PC-9 (cell line): ENCODE data around the gene CD247. TPM values are rescaled to one million over a fixed set of nuclear protein-coding genes. Genes with fewer than 3 reads are reported as not detected.

Experiments used
- BruUV-seq: library from RNA; stranded (reverse); fragments of 400-500 nt; replicated peaks from 2 replicates; lab custom pipeline; 2021; lab: Mats Ljungman, UMichigan
- CTCF ChIA-PET: fragments of 300-600 bp; sonication (Branson Sonifier 250); formaldehyde crosslinking; loops from one replicate; lab custom pipeline; 2022; ENCODE audit warnings: antibody characterized with exemption; lab: Charles Lee
- POLR2A ChIA-PET: fragments of 300-600 bp; sonication (Branson Sonifier 250); formaldehyde crosslinking; loops from one replicate; lab custom pipeline; 2022; ENCODE audit warnings: antibody characterized with exemption; ENCODE audit not compliant: unreplicated experiment; lab: Charles Lee
- DNase-seq, 2 experiments: peaks; one replicate each; pipeline versions ENCODE4 v3.0.0 to v3.0.0-alpha.2; 2015 to 2022; ENCODE audit warnings: mixed read lengths in 1 of 2
- H2AFZ ChIP-seq: fragments of 200-600 bp; sonication (generic); 2 replicates; pipeline ENCODE4 v1.8.1; 2017; ENCODE audit warnings: antibody characterized with exemption
- H3F3A ChIP-seq: fragments of 200-600 bp; sonication (generic); 2 replicates; pipeline ENCODE4 v1.8.1; 2017; ENCODE audit warnings: antibody characterized with exemption, mild to moderate bottlenecking, low read depth; ENCODE audit not compliant: insufficient read depth
- H3K27ac ChIP-seq: fragments of 200-600 bp; sonication (generic); 2 replicates; pipeline ENCODE4 v1.6.1; 2016; ENCODE audit warnings: mixed run types
- H3K27me3 ChIP-seq: fragments of 200-600 bp; sonication (generic); 2 replicates; pipeline ENCODE4 v1.6.1; 2016; ENCODE audit warnings: low read depth, mixed run types; ENCODE audit not compliant: insufficient read depth
- H3K36me3 ChIP-seq: fragments of 200-600 bp; sonication (generic); 2 replicates; pipeline ENCODE4 v1.6.1; 2016; ENCODE audit warnings: low read depth, mixed run types
- H3K4me1 ChIP-seq: fragments of 200-600 bp; sonication (generic); replicated peaks from 2 replicates; pipeline ENCODE4 v1.6.1; 2016; ENCODE audit warnings: mixed run types; ENCODE audit not compliant: insufficient read depth
- H3K4me2 ChIP-seq: fragments of 200-600 bp; sonication (generic); 2 replicates; pipeline ENCODE4 v1.6.1; 2017; ENCODE audit warnings: mixed run types
- H3K4me3 ChIP-seq: fragments of 200-600 bp; sonication (generic); 2 replicates; pipeline ENCODE4 v1.6.1; 2016; ENCODE audit warnings: mixed run types
- H3K79me2 ChIP-seq: fragments of 200-600 bp; sonication (generic); 2 replicates; pipeline ENCODE4 v1.6.1; 2017; ENCODE audit warnings: low read depth, mixed run types
- H3K9me2 ChIP-seq: fragments of 200-600 bp; sonication (generic); 2 replicates; pipeline ENCODE4 v1.8.1; 2017; ENCODE audit warnings: mild to moderate bottlenecking; ENCODE audit not compliant: insufficient read depth
- H3K9me3 ChIP-seq: fragments of 200-600 bp; sonication (generic); 2 replicates; pipeline ENCODE4 v1.8.1; 2016; ENCODE audit warnings: low read depth; ENCODE audit not compliant: insufficient read depth
- H4K20me1 ChIP-seq: fragments of 200-600 bp; sonication (generic); 2 replicates; pipeline ENCODE4 v1.8.1; 2017; ENCODE audit not compliant: insufficient read depth
- EZH2 ChIP-seq: fragments of 200-600 bp; sonication (generic); IDR thresholded peaks from 2 replicates; pipeline ENCODE4 v1.8.0; 2017; ENCODE audit warnings: antibody characterized with exemption, low read depth
- intact Hi-C: fragments of 100-400 bp; cut with micrococcal nuclease; formaldehyde crosslinking; loops from one replicate; pipeline ENCODE4 v1.10.0; 2022; ENCODE audit not compliant: unreplicated experiment
- total RNA-seq: library from RNA; stranded (reverse); gene quantifications from 2 replicates; pipeline ENCODE4 v1.2.3, GENCODE V29; 2021
- TF ChIP-seq, protein P1 (sequence below): fragments of 200-600 bp; sonication (generic); conservative IDR thresholded peaks from 2 replicates; pipeline ENCODE4 v1.6.1; 2017; ENCODE audit warnings: mixed run types, antibody characterized with exemption, mild to moderate bottlenecking, moderate library complexity

The CD247 gene
- total RNA-seq, 1 experiment from 2014 or later = not detected

DNA sequence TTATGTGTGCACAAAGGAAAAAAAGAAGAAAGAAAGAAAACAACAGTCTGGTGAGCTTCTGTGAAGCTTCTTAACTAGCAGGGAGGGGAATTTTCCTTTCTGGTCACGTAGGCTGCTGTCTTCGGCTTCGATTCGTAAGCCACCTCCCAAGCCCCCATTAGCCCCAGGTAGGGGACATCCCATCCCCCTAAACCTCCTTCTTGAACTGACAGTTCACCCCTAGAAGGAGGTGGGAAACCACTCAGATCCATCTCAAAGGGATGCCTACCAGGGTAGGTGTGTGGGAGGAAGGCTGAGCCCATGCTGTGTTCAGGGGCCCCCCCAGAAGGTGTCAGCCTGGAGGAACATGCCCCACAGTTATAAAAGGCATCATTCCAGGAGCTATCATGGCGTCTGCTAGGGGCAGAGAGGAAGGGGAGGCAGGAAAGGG lies 25.8 kb downstream of the CD247 start:
- CTCF ChIA-PET = no interaction called here

DNA sequence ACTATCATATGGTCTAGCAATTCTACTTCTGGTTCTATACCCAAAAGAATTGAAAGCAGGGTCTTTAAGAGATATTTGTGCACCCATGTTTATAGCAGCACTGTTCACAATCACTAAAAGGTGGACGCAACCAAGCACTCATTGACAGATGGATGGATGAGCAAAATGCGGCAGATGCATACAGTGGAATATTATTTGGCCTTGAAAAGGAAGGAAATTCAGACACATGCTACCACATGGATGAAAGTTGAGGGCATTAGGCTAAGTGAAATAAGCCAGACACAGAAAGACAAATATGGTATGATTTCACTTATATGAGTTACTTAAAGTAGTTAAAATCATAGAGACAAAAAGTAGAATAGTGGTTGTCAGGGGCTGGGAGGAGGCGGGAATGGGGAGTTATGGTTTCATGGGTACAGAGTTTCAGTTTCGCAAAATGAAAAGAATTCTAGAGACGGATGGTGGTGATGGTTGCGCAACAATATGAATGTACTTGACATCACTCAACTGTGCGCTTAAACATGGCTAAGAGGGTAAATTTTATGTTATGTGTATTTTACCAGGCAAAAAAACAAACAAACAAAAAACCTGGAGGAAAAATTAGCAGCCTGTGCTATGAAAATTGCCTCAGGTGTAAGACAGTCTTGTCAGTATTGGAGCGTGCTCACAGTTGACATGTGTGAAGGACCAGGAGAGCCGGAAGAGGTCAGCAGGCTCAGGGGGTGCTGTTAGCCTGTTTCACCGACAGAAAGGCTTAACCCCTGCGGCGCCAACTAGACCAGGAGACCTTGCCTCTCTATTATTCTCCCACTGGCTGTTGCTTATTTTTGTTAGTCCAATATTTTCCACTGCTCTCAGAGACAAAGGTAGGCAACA lies 26.5 kb downstream of the CD247 start:
- no peak overlapping the region for H2AFZ ChIP-seq
- ChIA-PET POLR2A (no interaction called here), CTCF (no interaction called here)
- H3K9me2 ChIP-seq = no peaks in the 10 kb centered on the region
- H3K27ac ChIP-seq = no peak overlapping the region
- H3K27me3 ChIP-seq = peaks cover 19% of the 10 kb centered on the region
- BruUV-seq = no TSS peak
- no peak for DNase-seq
- no peaks in the 10 kb centered on the region for H4K20me1 ChIP-seq
- no peaks in the 10 kb centered on the region for H3F3A ChIP-seq
- H3K4me1 ChIP-seq = no peaks in the 10 kb centered on the region
- H3K79me2 ChIP-seq = no peaks in the 10 kb centered on the region
- TF ChIP-seq, protein P1, sequence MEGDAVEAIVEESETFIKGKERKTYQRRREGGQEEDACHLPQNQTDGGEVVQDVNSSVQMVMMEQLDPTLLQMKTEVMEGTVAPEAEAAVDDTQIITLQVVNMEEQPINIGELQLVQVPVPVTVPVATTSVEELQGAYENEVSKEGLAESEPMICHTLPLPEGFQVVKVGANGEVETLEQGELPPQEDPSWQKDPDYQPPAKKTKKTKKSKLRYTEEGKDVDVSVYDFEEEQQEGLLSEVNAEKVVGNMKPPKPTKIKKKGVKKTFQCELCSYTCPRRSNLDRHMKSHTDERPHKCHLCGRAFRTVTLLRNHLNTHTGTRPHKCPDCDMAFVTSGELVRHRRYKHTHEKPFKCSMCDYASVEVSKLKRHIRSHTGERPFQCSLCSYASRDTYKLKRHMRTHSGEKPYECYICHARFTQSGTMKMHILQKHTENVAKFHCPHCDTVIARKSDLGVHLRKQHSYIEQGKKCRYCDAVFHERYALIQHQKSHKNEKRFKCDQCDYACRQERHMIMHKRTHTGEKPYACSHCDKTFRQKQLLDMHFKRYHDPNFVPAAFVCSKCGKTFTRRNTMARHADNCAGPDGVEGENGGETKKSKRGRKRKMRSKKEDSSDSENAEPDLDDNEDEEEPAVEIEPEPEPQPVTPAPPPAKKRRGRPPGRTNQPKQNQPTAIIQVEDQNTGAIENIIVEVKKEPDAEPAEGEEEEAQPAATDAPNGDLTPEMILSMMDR = no peak
- no peak for TF ChIP-seq EZH2
- H3K36me3 ChIP-seq = no peaks in the 10 kb centered on the region
- H3K4me3 ChIP-seq = no peak overlapping the region
- intact Hi-C loops = no loop called here
- H3K4me2 ChIP-seq = no peak overlapping the region
- H3K9me3 ChIP-seq = no peaks in the 10 kb centered on the region

More for the DNA sequence above, 25.8 kb downstream of the CD247 start:
- TF ChIP-seq, protein P1 = no peak
- no peak for TF ChIP-seq EZH2
- Histone ChIP-seq H3K9me2 (no peaks in the 10 kb centered on the region), H3K4me1 (no peaks in the 10 kb centered on the region), H3K27me3 (peaks cover 19% of the 10 kb centered on the region), H4K20me1 (no peaks in the 10 kb centered on the region), H3F3A (no peaks in the 10 kb centered on the region), H3K36me3 (no peaks in the 10 kb centered on the region), H3K79me2 (no peaks in the 10 kb centered on the region), H3K4me2 (no peak overlapping the region), H2AFZ (no peak overlapping the region), H3K4me3 (no peak overlapping the region), H3K27ac (no peak overlapping the region), H3K9me3 (no peaks in the 10 kb centered on the region)
- POLR2A ChIA-PET = no interaction called here
- intact Hi-C loops = no loop called here
- no TSS peak for BruUV-seq
- DNase-seq = no peak

DNA sequence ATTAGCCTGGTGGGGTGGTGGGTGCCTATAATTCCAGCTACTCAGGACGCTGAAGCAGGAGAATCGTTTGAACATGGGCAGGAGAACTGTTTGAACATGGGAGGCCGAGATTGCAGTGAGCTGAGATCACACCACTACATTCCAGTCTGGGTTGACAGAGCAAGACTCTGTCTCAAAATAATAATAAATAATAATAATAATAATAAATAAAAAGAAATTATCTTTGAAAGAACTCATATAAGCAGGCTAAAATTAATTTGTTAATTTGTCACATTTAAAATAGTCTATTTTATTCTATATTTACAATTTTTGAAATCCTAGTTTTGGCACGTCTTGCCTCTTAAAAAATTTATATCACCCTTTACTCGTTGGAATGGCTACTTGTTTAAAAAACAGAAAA lies 27.6 kb downstream of the CD247 start:
- no peaks in the 10 kb centered on the region for H3K36me3 ChIP-seq
- CTCF ChIA-PET = no interaction called here
- H3K79me2 ChIP-seq = no peaks in the 10 kb centered on the region
- POLR2A ChIA-PET = no interaction called here
- peaks cover 11% of the 10 kb centered on the region for H3K27me3 ChIP-seq
- H3K4me1 ChIP-seq = no peaks in the 10 kb centered on the region
- H3K9me3 ChIP-seq = no peaks in the 10 kb centered on the region
- H2AFZ ChIP-seq = no peak overlapping the region
- DNase-seq = no peak
- no peak for TF ChIP-seq EZH2
- TF ChIP-seq, protein P1 = no peak
- no peaks in the 10 kb centered on the region for H3K9me2 ChIP-seq
- BruUV-seq = no TSS peak
- H3K4me2 ChIP-seq = no peak overlapping the region
- intact Hi-C loops = no loop called here
- no peak overlapping the region for H3K27ac ChIP-seq
- H3F3A ChIP-seq = no peaks in the 10 kb centered on the region
- no peak overlapping the region for H3K4me3 ChIP-seq
- H4K20me1 ChIP-seq = no peaks in the 10 kb centered on the region
